ENCODE measurements around the gene PRIMPOL.
A peak's percentile ranks its signal among the peaks of the same experiment; 100 is the strongest.

PRIMPOL gene

GRCh38 chr4:184668511-184669114 is 19.1 kb downstream of the PRIMPOL start:
- DNase-seq (ENCODE audit: low read depth) = no peak

GRCh38 chr4:184669251-184669650 is 19.7 kb downstream of the PRIMPOL start:
- DNase-seq (ENCODE audit: low read depth) = no peak

GRCh38 chr4:184671101-184671500 is 21.6 kb downstream of the PRIMPOL start:
- no peak for DNase-seq (ENCODE audit: low read depth)

GRCh38 chr4:184672741-184673140 is 23.2 kb downstream of the PRIMPOL start:
- no peak for DNase-seq (ENCODE audit: low read depth)

GRCh38 chr4:184674011-184674410 is 24.5 kb downstream of the PRIMPOL start:
- no peak for DNase-seq (ENCODE audit: low read depth)

- DNase-seq (ENCODE audit: low read depth) = no peak
Measured at GRCh38 chr4:184675018-184675417, 25.5 kb downstream of the PRIMPOL start.

GRCh38 chr4:184675821-184676492 is 26.4 kb downstream of the PRIMPOL start:
- no peak for DNase-seq (ENCODE audit: low read depth)

GRCh38 chr4:184680698-184681097 is 31.2 kb downstream of the PRIMPOL start:
- no peak for DNase-seq (ENCODE audit: low read depth)

- DNase-seq (ENCODE audit: low read depth) = no peak
Measured at GRCh38 chr4:184681916-184682315, 32.4 kb downstream of the PRIMPOL start.

GRCh38 chr4:184684491-184685189 is 35.1 kb downstream of the PRIMPOL start:
- DNase-seq (ENCODE audit: low read depth) = no peak

GRCh38 chr4:184688005-184688404 is 38.5 kb downstream of the PRIMPOL start:
- no peak for DNase-seq (ENCODE audit: low read depth)

GRCh38 chr4:184688447-184688846 is 38.9 kb downstream of the PRIMPOL start:
- peak; percentile 36 for DNase-seq (ENCODE audit: low read depth)

- no peak for DNase-seq (ENCODE audit: low read depth)
Measured at GRCh38 chr4:184689681-184690080, 40.1 kb downstream of the PRIMPOL start.

- DNase-seq (ENCODE audit: low read depth) = no peak
Measured at GRCh38 chr4:184693056-184693455, 43.5 kb downstream of the PRIMPOL start.

- no peak for DNase-seq (ENCODE audit: low read depth)
Measured at GRCh38 chr4:184694412-184694956, 44.9 kb downstream of the PRIMPOL start.

- DNase-seq (ENCODE audit: low read depth) = no peak
Measured at GRCh38 chr4:184695178-184695896, 45.8 kb downstream of the PRIMPOL start.

GRCh38 chr4:184697956-184698355 is 48.4 kb downstream of the PRIMPOL start:
- no peak for DNase-seq (ENCODE audit: low read depth)

- no peak for DNase-seq (ENCODE audit: low read depth)
Measured at GRCh38 chr4:184699941-184700340, 50.4 kb downstream of the PRIMPOL start.

- DNase-seq (ENCODE audit: low read depth) = no peak
Measured at GRCh38 chr4:184702114-184702513, 52.6 kb downstream of the PRIMPOL start.

GRCh38 chr4:184705692-184706091 is 56.2 kb downstream of the PRIMPOL start:
- DNase-seq (ENCODE audit: low read depth) = no peak

- DNase-seq (ENCODE audit: low read depth) = no peak
Measured at GRCh38 chr4:184706453-184706852, 56.9 kb downstream of the PRIMPOL start.

- DNase-seq (ENCODE audit: low read depth) = no peak
Measured at GRCh38 chr4:184712322-184712721, 62.8 kb downstream of the PRIMPOL start.
